PC-3 (cell line): ENCODE data around the gene CAMTA2. TPM values are rescaled to one million over a fixed set of nuclear protein-coding genes. Genes with fewer than 3 reads are reported as not detected.

Experiments used
- ATAC-seq: fragments of 200-7000 bp; cut with Tn5 transposase; 2 replicates; pipeline ENCODE4 v1.9.1; 2020; ENCODE audit warnings: mild to moderate bottlenecking, moderate library complexity
- BruUV-seq: library from RNA; stranded (reverse); fragments of 400-500 nt; replicated peaks from 2 replicates; lab custom pipeline; 2021; lab: Mats Ljungman, UMichigan
- CTCF ChIA-PET: fragments of 300-600 bp; sonication (Branson Sonifier 250); formaldehyde crosslinking; loops from one replicate; lab custom pipeline; 2022; ENCODE audit warnings: antibody characterized with exemption; lab: Charles Lee
- POLR2A ChIA-PET: fragments of 300-600 bp; sonication (Branson Sonifier 250); formaldehyde crosslinking; loops from one replicate; lab custom pipeline; 2022; ENCODE audit warnings: antibody characterized with exemption; ENCODE audit not compliant: unreplicated experiment; lab: Charles Lee
- DNase-seq: peaks from one replicate; pipeline ENCODE4 v3.0.0-alpha.2; 2015
- H2AFZ ChIP-seq: fragments of 300-600 bp; sonication (generic); 2 replicates; pipeline ENCODE4 v1.6.0; 2016; ENCODE audit warnings: antibody characterized with exemption, low read length
- H3F3A ChIP-seq: fragments of 300-600 bp; sonication (generic); one replicate; pipeline ENCODE4 v1.6.0; 2017; ENCODE audit warnings: antibody characterized with exemption, low read length, control low read depth, mild to moderate bottlenecking; ENCODE audit not compliant: unreplicated experiment
- H3K27ac ChIP-seq: fragments of 300-600 bp; sonication (generic); 2 replicates; pipeline ENCODE4 v1.5.1; 2016; ENCODE audit warnings: mild to moderate bottlenecking, low read length
- H3K27me3 ChIP-seq: fragments of 300-600 bp; sonication (generic); 2 replicates; pipeline ENCODE4 v1.6.1; 2016; ENCODE audit warnings: low read length, mixed read lengths
- H3K36me3 ChIP-seq: fragments of 300-600 bp; sonication (generic); 2 replicates; pipeline ENCODE4 v1.6.1; 2016; ENCODE audit warnings: low read depth, mixed run types, low read length, mixed read lengths
- H3K4me1 ChIP-seq: fragments of 300-600 bp; sonication (generic); 2 replicates; pipeline ENCODE4 v1.5.1; 2016; ENCODE audit warnings: low read length; ENCODE audit not compliant: insufficient read depth
- H3K4me2 ChIP-seq: fragments of 300-600 bp; sonication (generic); 2 replicates; pipeline ENCODE4 v1.6.0; 2016; ENCODE audit warnings: low read length
- H3K4me3 ChIP-seq: fragments of 300-600 bp; sonication (generic); 2 replicates; pipeline ENCODE4 v1.5.1; 2016; ENCODE audit warnings: mild to moderate bottlenecking, low read length, mixed read lengths
- H3K79me2 ChIP-seq: fragments of 300-600 bp; sonication (generic); 2 replicates; pipeline ENCODE4 v1.6.1; 2017; ENCODE audit warnings: low read length, mixed read lengths
- H3K9ac ChIP-seq: fragments of 300-600 bp; sonication (generic); 2 replicates; pipeline ENCODE4 v1.6.0; 2016; ENCODE audit warnings: mild to moderate bottlenecking, low read length
- H3K9me2 ChIP-seq: fragments of 300-600 bp; sonication (generic); replicated peaks from 2 replicates; pipeline ENCODE4 v1.6.1; 2016; ENCODE audit warnings: mixed run types, low read length, mixed read lengths
- H3K9me3 ChIP-seq: fragments of 300-600 bp; sonication (generic); 2 replicates; pipeline ENCODE4 v1.6.1; 2016; ENCODE audit warnings: low read length, mixed read lengths
- H4K20me1 ChIP-seq: fragments of 300-600 bp; sonication (generic); 2 replicates; pipeline ENCODE4 v1.6.1; 2016; ENCODE audit warnings: low read length, mixed read lengths
- CTCF ChIP-seq: fragments of 300-600 bp; sonication (generic); conservative IDR thresholded peaks from 2 replicates; pipeline ENCODE4 v1.5.1; 2017; ENCODE audit warnings: antibody characterized with exemption, low read depth, mild to moderate bottlenecking, low read length
- EZH2 ChIP-seq: fragments of 300-600 bp; sonication (generic); IDR thresholded peaks from one replicate; pipeline ENCODE4 v1.6.1; 2017; ENCODE audit warnings: antibody characterized with exemption, mild to moderate bottlenecking, low read length; ENCODE audit not compliant: unreplicated experiment
- EZH2phosphoT487 ChIP-seq: fragments of 300-600 bp; sonication (generic); IDR thresholded peaks from 2 replicates; pipeline ENCODE4 v1.6.1; 2018; ENCODE audit warnings: mild to moderate bottlenecking, antibody characterized with exemption, low read length, borderline replicate concordance
- intact Hi-C: fragments of 100-400 bp; cut with micrococcal nuclease; formaldehyde crosslinking; loops from 2 replicates; pipeline ENCODE4 v1.9.0; 2023
- total RNA-seq: library from RNA; depleted of rRNA; stranded (reverse); fragments of >200 nt; gene quantifications from 2 replicates; pipeline ENCODE4 v1.2.3, GENCODE V29; 2014

CAMTA2 gene
- total RNA-seq, 1 experiment from 2014 or later = 6.2 TPM

- intact Hi-C loops = no loop called here
- ATAC-seq = no peak
Measured at GRCh38 chr17:4933646-4934045, 53.8 kb downstream of the CAMTA2 start.

GRCh38 chr17:4932756-4933155, 54.7 kb downstream of the CAMTA2 start:
- Histone ChIP-seq H3K9me2 (no peaks in the 10 kb centered on the region), H3K79me2 (peaks cover under 1% of the 10 kb centered on the region; the same call in 1 of the 2 replicates), H3K9me3 (no peaks in the 10 kb centered on the region), H2AFZ (no peak overlapping the region), H3K27ac (no peak overlapping the region), H3F3A (no peaks in the 10 kb centered on the region), H3K4me3 (no peak overlapping the region), H3K36me3 (peaks cover 6% of the 10 kb centered on the region; the same call in 1 of the 2 replicates), H3K9ac (no peak overlapping the region), H3K27me3 (no peaks in the 10 kb centered on the region), H4K20me1 (no peaks in the 10 kb centered on the region), H3K4me2 (no peak overlapping the region), H3K4me1 (0 out of 2 replicates have a peak, but pooled peaks cover 5% of the 10 kb centered on the region)
- TF ChIP-seq CTCF (no peak), EZH2phosphoT487 (no peak), EZH2 (no peak)
- intact Hi-C loops = no loop called here
- no peak for ATAC-seq
- DNase-seq = no peak
- CTCF ChIA-PET = no interaction called here
- no TSS peak for BruUV-seq
- POLR2A ChIA-PET = no interaction called here

More at GRCh38 chr17:4933646-4934045, 53.8 kb downstream of the CAMTA2 start:
- H3K4me1 ChIP-seq = peaks cover 10% of the 10 kb centered on the region
- no peak for DNase-seq
- BruUV-seq = no TSS peak
- H3K27me3 ChIP-seq = no peaks in the 10 kb centered on the region
- no peak for TF ChIP-seq EZH2phosphoT487
- H3K27ac ChIP-seq = no peak overlapping the region
- H3K9ac ChIP-seq = no peak overlapping the region
- peaks cover 10% of the 10 kb centered on the region; the same call in 1 of the 2 replicates for H3K36me3 ChIP-seq
- no peak overlapping the region for H2AFZ ChIP-seq
- no peaks in the 10 kb centered on the region for H3F3A ChIP-seq
- H3K4me2 ChIP-seq = peak overlapping the region; percentile 13; the same call in 1 of the 2 replicates
- ChIA-PET CTCF (interaction anchor here (0.6 to 0.9 kb wide), 2 partner anchors 25 to 1411 kb away, joined by 5 to 8 read pairs; no protein-coding TSS in a partner anchor), POLR2A (no interaction called here)
- no peaks in the 10 kb centered on the region for H3K9me3 ChIP-seq
- no peaks in the 10 kb centered on the region for H3K9me2 ChIP-seq
- H3K79me2 ChIP-seq = peaks cover 10% of the 10 kb centered on the region
- no peaks in the 10 kb centered on the region for H4K20me1 ChIP-seq
- no peak overlapping the region for H3K4me3 ChIP-seq

GRCh38 chr17:4931963-4932362, 55.5 kb downstream of the CAMTA2 start, which contains the start of gene GP1BA:
Gene GP1BA, plus strand, starts transcription at chr17:4932277. Its CDS starts 328 bp downstream, at chr17:4932605.
- Histone ChIP-seq H3K27me3 (no peaks in the 10 kb centered on the region), H3K9me2 (no peaks in the 10 kb centered on the region), H3K36me3 (no peaks in the 10 kb centered on the region), H4K20me1 (no peaks in the 10 kb centered on the region), H3F3A (no peaks in the 10 kb centered on the region), H3K4me1 (0 out of 2 replicates have a peak, but pooled peaks cover 5% of the 10 kb centered on the region), H2AFZ (no peak within 1 kb of the TSS), H3K27ac (no peak within 1 kb of the TSS), H3K4me2 (no peak within 1 kb of the TSS), H3K9me3 (no peaks in the 10 kb centered on the region), H3K9ac (no peak within 1 kb of the TSS), H3K79me2 (no peaks in the 10 kb centered on the region), H3K4me3 (no peak within 1 kb of the TSS)
- ATAC-seq (no peak), DNase-seq (no peak)
- intact Hi-C loops = no loop called here
- no TSS peak for BruUV-seq
- TF ChIP-seq EZH2 (no peak), EZH2phosphoT487 (no peak), CTCF (no peak)
- CTCF ChIA-PET = no interaction called here
- POLR2A ChIA-PET = no interaction called here
